ENCODE measurements around the gene CUBN. TPM values are rescaled to one million over a fixed set of nuclear protein-coding genes. Genes with fewer than 3 reads are reported as not detected.

The CUBN gene
- total RNA-seq, 4 donors from 2014 or later: 0.54 to 1.8 (median 1.3) TPM

DNA sequence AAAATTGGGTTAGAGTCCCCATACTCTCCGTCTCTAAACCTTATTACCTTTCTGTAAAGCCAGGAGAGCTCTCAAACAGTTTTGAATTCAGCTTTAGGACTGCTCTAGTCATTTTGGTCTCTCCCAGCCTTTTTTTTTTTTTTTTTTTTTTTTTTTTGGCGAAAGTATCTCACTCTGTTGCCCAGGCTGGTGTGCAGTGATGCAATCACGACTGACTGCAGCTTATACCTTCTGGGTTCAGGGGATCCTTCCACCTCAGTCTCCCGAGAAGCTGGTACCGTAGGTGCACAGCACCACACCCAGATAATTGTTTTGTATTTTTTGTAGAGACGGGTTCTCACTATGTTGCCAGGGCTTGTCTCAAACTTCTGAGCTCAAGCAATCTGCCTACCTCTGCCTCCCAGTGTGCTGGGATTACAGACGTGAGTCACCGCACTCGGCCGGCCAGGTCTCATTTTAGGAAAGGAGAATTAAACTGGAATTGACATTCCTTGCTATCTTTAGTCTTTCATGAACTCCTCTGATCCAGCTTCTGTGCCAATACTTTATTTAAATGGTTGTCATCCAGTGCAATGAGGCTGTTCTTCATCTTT is 281.0 kb downstream of the CUBN start:
- TF ChIP-seq, protein P1, sequence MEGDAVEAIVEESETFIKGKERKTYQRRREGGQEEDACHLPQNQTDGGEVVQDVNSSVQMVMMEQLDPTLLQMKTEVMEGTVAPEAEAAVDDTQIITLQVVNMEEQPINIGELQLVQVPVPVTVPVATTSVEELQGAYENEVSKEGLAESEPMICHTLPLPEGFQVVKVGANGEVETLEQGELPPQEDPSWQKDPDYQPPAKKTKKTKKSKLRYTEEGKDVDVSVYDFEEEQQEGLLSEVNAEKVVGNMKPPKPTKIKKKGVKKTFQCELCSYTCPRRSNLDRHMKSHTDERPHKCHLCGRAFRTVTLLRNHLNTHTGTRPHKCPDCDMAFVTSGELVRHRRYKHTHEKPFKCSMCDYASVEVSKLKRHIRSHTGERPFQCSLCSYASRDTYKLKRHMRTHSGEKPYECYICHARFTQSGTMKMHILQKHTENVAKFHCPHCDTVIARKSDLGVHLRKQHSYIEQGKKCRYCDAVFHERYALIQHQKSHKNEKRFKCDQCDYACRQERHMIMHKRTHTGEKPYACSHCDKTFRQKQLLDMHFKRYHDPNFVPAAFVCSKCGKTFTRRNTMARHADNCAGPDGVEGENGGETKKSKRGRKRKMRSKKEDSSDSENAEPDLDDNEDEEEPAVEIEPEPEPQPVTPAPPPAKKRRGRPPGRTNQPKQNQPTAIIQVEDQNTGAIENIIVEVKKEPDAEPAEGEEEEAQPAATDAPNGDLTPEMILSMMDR (IDR thresholded peaks at IDR 0.05): no peak
- no peak for TF ChIP-seq POLR2A (IDR thresholded peaks at IDR 0.05)
- no peak for DNase-seq (ENCODE audit: low spot score in 2 of 2)
- 40 to 49% methylated on average over 10 of the region's 10 CpGs for WGBS, 2 donors
- no peak overlapping the region for H3K4me3 ChIP-seq (ENCODE audit: low read depth, poor library complexity, severe bottlenecking)
- intact Hi-C loops (cut with DNase I; ENCODE audit: low total_unique reads): no loop called here

DNA sequence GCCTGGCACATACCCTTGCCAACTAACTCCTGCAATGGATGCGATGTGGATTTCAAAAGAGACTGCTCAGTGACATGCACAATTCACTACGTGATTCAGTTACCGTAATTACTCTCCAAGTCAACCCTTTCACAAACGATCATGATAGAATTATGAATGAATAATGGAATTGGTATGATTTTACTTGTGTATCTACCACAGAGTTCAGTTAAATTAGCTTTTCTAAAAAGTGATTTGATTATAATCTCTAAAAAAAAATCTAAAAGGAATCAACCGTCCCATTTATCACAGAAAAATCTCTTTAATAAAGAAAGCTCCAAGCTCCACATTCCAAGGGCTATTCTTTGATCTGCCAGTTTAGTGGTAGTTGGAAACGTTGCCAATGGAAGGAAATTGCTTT is 282.0 kb downstream of the CUBN start:
- TF ChIP-seq, protein P1 (IDR thresholded peaks at IDR 0.05): no peak
- no peak for TF ChIP-seq POLR2A (IDR thresholded peaks at IDR 0.05)
- intact Hi-C loops (cut with DNase I; ENCODE audit: low total_unique reads): no loop called here
- H3K4me3 ChIP-seq (ENCODE audit: low read depth, poor library complexity, severe bottlenecking): no peak overlapping the region
- 37 to 42% methylated on average over 6 of the region's 6 CpGs for WGBS, 2 donors
- DNase-seq (ENCODE audit: low spot score in 2 of 2): no peak

DNA sequence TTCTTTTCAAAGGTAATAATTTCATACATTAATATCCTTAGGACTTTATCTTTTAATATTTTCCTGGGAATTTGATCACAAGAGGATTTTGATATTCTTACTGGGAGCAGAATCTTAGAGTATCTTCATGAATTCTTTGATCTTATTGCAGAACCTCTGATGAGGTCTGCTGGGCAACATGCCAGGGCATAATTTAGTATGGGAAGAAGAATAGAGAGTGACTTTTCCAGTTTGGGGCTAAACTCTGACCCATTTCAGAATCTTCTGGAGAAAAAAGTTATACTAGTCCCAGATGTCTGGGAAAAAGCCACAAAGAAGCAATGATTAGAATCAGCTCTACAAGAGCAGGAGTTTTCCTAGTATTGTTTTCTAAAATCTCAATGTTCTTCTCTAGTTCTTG is 284.4 kb downstream of the CUBN start:
- TF ChIP-seq POLR2A (IDR thresholded peaks at IDR 0.05): no peak
- no peak overlapping the region for H3K4me3 ChIP-seq (ENCODE audit: low read depth, poor library complexity, severe bottlenecking)
- no peak for DNase-seq (ENCODE audit: low spot score in 2 of 2)
- intact Hi-C loops (cut with DNase I; ENCODE audit: low total_unique reads): no loop called here

DNA sequence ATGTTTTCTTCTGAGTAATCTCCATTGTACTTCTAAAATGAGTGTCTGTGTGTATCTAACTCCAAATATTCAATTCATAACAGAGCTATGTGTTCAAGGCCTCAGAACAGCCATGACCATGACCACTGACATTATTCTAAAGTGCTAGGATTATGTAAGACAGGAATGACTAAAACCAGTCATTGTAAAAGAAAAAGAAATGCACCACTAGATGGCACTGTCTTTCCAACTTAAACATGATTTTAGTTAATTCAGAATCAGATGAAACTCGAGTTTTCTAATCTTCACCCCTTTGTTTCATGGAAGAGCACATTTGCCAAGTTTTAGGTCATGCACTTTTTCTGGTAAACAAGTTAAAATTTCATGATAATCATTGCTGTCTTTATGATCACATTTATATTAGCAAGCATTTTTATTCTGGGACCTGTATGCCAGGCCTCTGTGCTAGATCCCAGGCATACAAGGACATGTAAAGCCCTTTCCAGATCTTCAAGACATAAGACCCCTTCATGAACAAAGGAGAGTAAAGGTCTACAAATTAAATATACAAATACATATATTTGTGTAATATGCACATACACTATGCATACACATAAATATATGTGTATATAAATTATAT is 286.2 kb downstream of the CUBN start:
- WGBS, 2 donors: 0% methylated on average over 1 of the region's 1 CpG
- DNase-seq (ENCODE audit: low spot score in 2 of 2): no peak
- TF ChIP-seq, protein P1 (IDR thresholded peaks at IDR 0.05): no peak
- no peak for TF ChIP-seq POLR2A (IDR thresholded peaks at IDR 0.05)
- intact Hi-C loops (cut with DNase I; ENCODE audit: low total_unique reads): loop anchor here (5.0 kb wide), 1 partner anchor 404 kb away; no protein-coding TSS in a partner anchor
- no peak overlapping the region for H3K4me3 ChIP-seq (ENCODE audit: low read depth, poor library complexity, severe bottlenecking)

DNA sequence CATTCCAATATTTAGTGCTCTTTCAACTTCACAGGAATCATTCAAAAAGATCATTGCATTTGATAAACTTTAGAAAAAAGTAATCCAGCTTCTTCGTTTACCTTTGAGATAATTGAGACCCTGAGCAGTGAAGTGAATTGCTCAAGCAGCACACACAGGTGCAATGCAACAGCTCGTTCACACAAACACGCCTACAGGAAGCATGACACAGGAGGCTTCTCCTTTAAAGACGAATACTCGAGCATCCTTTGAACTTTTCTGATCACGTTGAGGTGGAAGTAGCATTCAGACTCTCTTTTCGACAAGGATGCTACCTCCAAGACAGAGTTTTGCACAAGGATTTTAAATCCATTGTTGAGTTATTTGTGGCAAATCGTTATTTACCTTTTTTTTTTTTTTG is 294.4 kb downstream of the CUBN start:
- DNase-seq (ENCODE audit: low spot score in 2 of 2): no peak
- no peak overlapping the region for H3K4me3 ChIP-seq (ENCODE audit: low read depth, poor library complexity, severe bottlenecking)
- WGBS, 2 donors: 71 to 79% methylated on average over 8 of the region's 8 CpGs
- intact Hi-C loops (cut with DNase I; ENCODE audit: low total_unique reads): no loop called here
- TF ChIP-seq POLR2A (IDR thresholded peaks at IDR 0.05): no peak
- TF ChIP-seq, protein P1 (IDR thresholded peaks at IDR 0.05): no peak

DNA sequence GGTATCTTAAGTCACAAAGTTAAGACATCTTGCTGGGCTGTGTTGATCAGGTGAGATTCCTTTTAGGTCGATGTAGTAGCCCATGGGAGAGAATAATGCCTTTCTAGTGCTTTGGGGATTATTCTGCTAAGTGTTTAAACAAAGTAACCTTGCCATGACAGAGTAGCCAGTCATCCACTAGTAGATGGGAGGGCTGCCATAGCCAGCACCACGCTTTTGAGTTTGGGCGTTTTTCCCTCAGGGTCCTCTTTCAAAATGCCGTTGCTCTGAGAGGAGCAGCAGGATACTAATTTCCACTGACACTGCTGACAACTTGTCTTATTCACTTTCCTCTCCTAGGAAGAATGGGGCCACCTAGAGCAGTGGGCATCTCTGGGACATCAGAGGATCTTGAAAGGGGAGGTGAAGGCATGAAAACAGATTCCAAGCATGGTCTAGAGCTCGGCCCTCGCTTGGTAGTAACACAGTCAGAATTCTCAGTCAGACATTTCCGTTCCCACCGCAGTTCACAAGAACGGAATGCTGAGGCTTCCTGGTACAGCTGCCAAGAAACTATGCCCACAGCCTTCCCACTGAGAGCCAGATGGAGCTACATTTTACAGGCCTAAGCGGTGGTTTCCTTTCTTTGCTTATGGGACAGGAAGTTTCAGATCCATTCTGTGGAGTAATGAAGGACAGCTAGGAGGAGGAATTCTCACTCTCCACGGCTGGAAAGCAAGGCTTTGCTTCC is 297.1 kb downstream of the CUBN start:
- intact Hi-C loops (cut with DNase I; ENCODE audit: low total_unique reads): loop anchor here (5.0 kb wide), 2 partner anchors 430 to 600 kb away; no protein-coding TSS in a partner anchor
- 22 to 37% methylated on average over 11 of the region's 11 CpGs for WGBS, 2 donors
- DNase-seq (ENCODE audit: low spot score in 2 of 2): no peak
- no peak overlapping the region for H3K4me3 ChIP-seq (ENCODE audit: low read depth, poor library complexity, severe bottlenecking)
- no peak for TF ChIP-seq POLR2A (IDR thresholded peaks at IDR 0.05)
- TF ChIP-seq, protein P1 (IDR thresholded peaks at IDR 0.05): no peak
